SK-N-SH (cell line): Measurements from ENCODE around the gene TBL1Y. TPM values are rescaled to one million over a fixed set of nuclear protein-coding genes. Genes with fewer than 3 reads are reported as not detected.

Source experiments
- CTCF ChIA-PET: fragments of 300-600, 350-600 bp; formaldehyde crosslinking; extraction: SDS; loops from one replicate; lab custom pipeline; 2021; lab: Yijun Ruan, JAX
- POLR2A ChIA-PET: fragments of 350-600 bp; sonication (Branson Sonifier 250); formaldehyde crosslinking; extraction: SDS; loops from one replicate; lab custom pipeline; 2020; ENCODE audit warnings: antibody characterized with exemption, inconsistent platforms; lab: Yijun Ruan, JAX
- DNase-seq: peaks from one replicate; pipeline ENCODE4 v3.0.0; 2012
- H2AFZ ChIP-seq: fragments of 200-600 bp; sonication (generic); 2 replicates; pipeline ENCODE4 v1.8.1; 2016; ENCODE audit warnings: antibody characterized with exemption, mild to moderate bottlenecking, low read depth
- H3F3A ChIP-seq: fragments of 200-600 bp; sonication (generic); replicated peaks from 2 replicates; pipeline ENCODE3; 2016; ENCODE audit warnings: antibody characterized with exemption, mild to moderate bottlenecking; ENCODE audit not compliant: insufficient read depth
- H3K27ac ChIP-seq, 2 experiments: fragments of 200-500 bp in 1 of 2; fragments of 200-600 bp in 1 of 2; sonication (Bioruptor generic) in 1 of 2; sonication (generic), shearing (Covaris generic) in 1 of 2; 2 replicates each; pipeline versions ENCODE4 v1.5.1 to v1.6.1; 2014 to 2016; ENCODE audit warnings: low read depth in 2 of 2, inconsistent platforms in 1 of 2, low read length in 1 of 2, mild to moderate bottlenecking in 1 of 2, mixed read lengths in 1 of 2
- H3K27me3 ChIP-seq: fragments of 200-600 bp; sonication (generic), shearing (Covaris generic); 2 replicates; pipeline ENCODE4 v1.6.1; 2016; ENCODE audit warnings: mixed run types; ENCODE audit not compliant: insufficient read depth
- H3K36me3 ChIP-seq, 2 experiments: fragments of 200-500 bp in 1 of 2; fragments of 200-600 bp in 1 of 2; sonication (Bioruptor generic) in 1 of 2; sonication (generic) in 1 of 2; replicated peaks in 1 of 2; 2 replicates each; pipeline versions ENCODE3 to v1.5.1; 2014 to 2016; ENCODE audit warnings: low read length in 1 of 2, mild to moderate bottlenecking in 1 of 2; ENCODE audit not compliant: insufficient read depth in 2 of 2, control insufficient read depth in 1 of 2
- H3K4me1 ChIP-seq, 2 experiments: fragments of 200-500 bp in 1 of 2; fragments of 200-600 bp in 1 of 2; sonication (Bioruptor generic) in 1 of 2; sonication (generic), shearing (Covaris generic) in 1 of 2; 2 replicates each; pipeline versions ENCODE4 v1.5.1 to v1.6.1; 2014 to 2016; ENCODE audit warnings: low read depth in 1 of 2, low read length in 1 of 2, mixed run types in 1 of 2; ENCODE audit not compliant: insufficient read depth in 2 of 2, control insufficient read depth in 1 of 2
- H3K4me2 ChIP-seq: fragments of 200-600 bp; sonication (generic), shearing (Covaris generic); 2 replicates; pipeline ENCODE4 v1.6.1; 2017; ENCODE audit warnings: mixed run types
- H3K4me3 ChIP-seq, 2 experiments: fragments of 200-500 bp in 1 of 2; fragments of 200-600 bp in 1 of 2; sonication (Bioruptor generic) in 1 of 2; sonication (generic), shearing (Covaris generic) in 1 of 2; 2 replicates each; pipeline versions ENCODE4 v1.5.1 to v1.8.1; 2014 to 2016; ENCODE audit warnings: low read depth in 2 of 2, inconsistent platforms in 1 of 2, low read length in 1 of 2, mild to moderate bottlenecking in 1 of 2, mixed read lengths in 1 of 2, moderate library complexity in 1 of 2
- H3K79me2 ChIP-seq: fragments of 200-600 bp; sonication (generic); 2 replicates; pipeline ENCODE4 v1.8.1; 2017; ENCODE audit warnings: mild to moderate bottlenecking; ENCODE audit not compliant: insufficient read depth
- H3K9ac ChIP-seq: fragments of 200-600 bp; sonication (generic); 2 replicates; pipeline ENCODE4 v1.6.1; 2017; ENCODE audit warnings: mixed run types
- H3K9me2 ChIP-seq: fragments of 200-600 bp; sonication (generic); 2 replicates; pipeline ENCODE4 v1.6.1; 2017; ENCODE audit warnings: mixed run types
- H3K9me3 ChIP-seq: fragments of 200-600 bp; sonication (generic); 2 replicates; pipeline ENCODE4 v1.6.1; 2017; ENCODE audit warnings: mixed run types, mild to moderate bottlenecking, moderate library complexity
- H4K20me1 ChIP-seq: fragments of 200-600 bp; sonication (generic); 2 replicates; pipeline ENCODE4 v1.6.1; 2017; ENCODE audit warnings: mild to moderate bottlenecking, mixed run types; ENCODE audit not compliant: insufficient read depth
- CHD2 ChIP-seq: fragments of 150-350 bp; IDR thresholded peaks from 2 replicates; pipeline ENCODE4 v1.6.1; 2018; ENCODE audit warnings: low read length; ENCODE audit not compliant: partially characterized antibody
- FOXJ3 ChIP-seq: sonication (generic); formaldehyde crosslinking; IDR thresholded peaks from 2 replicates; pipeline ENCODE4 v1.5.1; 2020; ENCODE audit warnings: mild to moderate bottlenecking, missing genetic modification reagents
- JUND ChIP-seq: IDR thresholded peaks from 2 replicates; pipeline ENCODE4 v1.4.0; 2012
- MXI1 ChIP-seq: IDR thresholded peaks from 2 replicates; pipeline ENCODE4 v1.6.1; 2012; ENCODE audit warnings: mild to moderate bottlenecking, low read depth, low read length, improper control_type of control experiment
- NFIC ChIP-seq: IDR thresholded peaks from 2 replicates; pipeline ENCODE4 v1.4.0; 2012; ENCODE audit warnings: borderline replicate concordance
- POLR2AphosphoS5 ChIP-seq: IDR thresholded peaks from 2 replicates; pipeline ENCODE4 v1.6.1; 2012; ENCODE audit warnings: low read depth, low read length
- TEAD4 ChIP-seq: IDR thresholded peaks from 2 replicates; pipeline ENCODE4 v1.4.0; 2012; ENCODE audit warnings: mild to moderate bottlenecking, borderline replicate concordance; ENCODE audit not compliant: insufficient read depth
- WGBS: methylation state at CpG from one replicate; pipeline ENCODE4 v1.1.6; 2017; ENCODE audit warnings: low lambda C conversion rate; 5-methylcytosine and 5-hydroxymethylcytosine counted together
- polyA plus RNA-seq, 3 experiments: library from polyadenylated mRNA; depleted of rRNA; stranded (reverse); fragments of >200 nt; gene quantifications; 2 replicates each; pipeline ENCODE4 v1.2.3, GENCODE V29; 2012
- TF ChIP-seq, protein P1 (sequence below): fragments of 150-350 bp; IDR thresholded peaks from 2 replicates; pipeline ENCODE4 v1.6.1; 2017; ENCODE audit warnings: antibody characterized with exemption, low read length, low read depth, borderline replicate concordance
- TF ChIP-seq, protein P2 (sequence below): IDR thresholded peaks from 2 replicates; pipeline ENCODE4; 2012
- TF ChIP-seq, protein P3 (sequence below): IDR thresholded peaks from 2 replicates; pipeline ENCODE4 v1.6.1; 2012; ENCODE audit warnings: mild to moderate bottlenecking, low read depth, low read length, moderate library complexity
- TF ChIP-seq, protein P4 (sequence below): IDR thresholded peaks from 2 replicates; pipeline ENCODE4 v1.4.0; 2012; ENCODE audit warnings: low read depth, borderline replicate concordance
- TF ChIP-seq, protein P5 (sequence below): fragments of 200-600 bp; sonication (generic); IDR thresholded peaks from 2 replicates; pipeline ENCODE4 v1.6.1; 2017; ENCODE audit warnings: antibody characterized with exemption, mild to moderate bottlenecking, moderate library complexity

Gene TBL1Y
- polyA plus RNA-seq, 1 of the 3 experiments (the other 2 are of a cell fraction), result not detected

DNA sequence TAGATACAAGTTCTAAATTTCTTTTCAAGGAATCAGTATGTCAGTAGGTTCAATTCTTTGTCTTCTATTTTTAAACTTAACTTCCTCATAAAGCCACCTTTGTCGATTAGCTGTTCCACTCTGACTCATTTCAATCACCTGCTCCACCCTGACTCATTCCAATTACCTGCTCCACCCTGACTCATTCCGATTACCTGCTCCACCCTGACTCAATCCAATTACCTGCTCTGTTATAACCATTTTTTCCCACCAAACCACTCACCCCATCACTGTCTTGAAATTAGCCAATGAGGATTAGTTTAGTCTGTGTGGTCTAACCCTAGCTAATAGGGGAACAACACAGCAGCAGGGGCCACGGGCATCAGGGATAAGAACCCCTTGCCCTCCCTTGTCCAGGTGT, 199.6 kb downstream of the TBL1Y start:
- Histone ChIP-seq H3K79me2 (no peaks in the 10 kb centered on the region), H3K27ac (no peak overlapping the region), H2AFZ (no peak overlapping the region), H4K20me1 (no peaks in the 10 kb centered on the region), H3K27me3 (no peaks in the 10 kb centered on the region), H3K9me3 (no peaks in the 10 kb centered on the region), H3K36me3 (no peaks in the 10 kb centered on the region), H3F3A (no peaks in the 10 kb centered on the region), H3K9me2 (no peaks in the 10 kb centered on the region), H3K4me2 (no peak overlapping the region), H3K9ac (no peak overlapping the region), H3K4me3 (no peak overlapping the region), H3K4me1 (no peaks in the 10 kb centered on the region)
- DNase-seq, result no peak
- POLR2A ChIA-PET, result no interaction called here
- CTCF ChIA-PET, result no interaction called here
- no CpG with 5 or more reads among the region's 3 CpGs for WGBS
- TF ChIP-seq TEAD4 (no peak), JUND (no peak), POLR2AphosphoS5 (no peak), NFIC (no peak), FOXJ3 (no peak), CHD2 (no peak), MXI1 (no peak)
- TF ChIP-seq, protein P1, sequence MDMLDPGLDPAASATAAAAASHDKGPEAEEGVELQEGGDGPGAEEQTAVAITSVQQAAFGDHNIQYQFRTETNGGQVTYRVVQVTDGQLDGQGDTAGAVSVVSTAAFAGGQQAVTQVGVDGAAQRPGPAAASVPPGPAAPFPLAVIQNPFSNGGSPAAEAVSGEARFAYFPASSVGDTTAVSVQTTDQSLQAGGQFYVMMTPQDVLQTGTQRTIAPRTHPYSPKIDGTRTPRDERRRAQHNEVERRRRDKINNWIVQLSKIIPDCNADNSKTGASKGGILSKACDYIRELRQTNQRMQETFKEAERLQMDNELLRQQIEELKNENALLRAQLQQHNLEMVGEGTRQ, result no peak
- TF ChIP-seq, protein P2, sequence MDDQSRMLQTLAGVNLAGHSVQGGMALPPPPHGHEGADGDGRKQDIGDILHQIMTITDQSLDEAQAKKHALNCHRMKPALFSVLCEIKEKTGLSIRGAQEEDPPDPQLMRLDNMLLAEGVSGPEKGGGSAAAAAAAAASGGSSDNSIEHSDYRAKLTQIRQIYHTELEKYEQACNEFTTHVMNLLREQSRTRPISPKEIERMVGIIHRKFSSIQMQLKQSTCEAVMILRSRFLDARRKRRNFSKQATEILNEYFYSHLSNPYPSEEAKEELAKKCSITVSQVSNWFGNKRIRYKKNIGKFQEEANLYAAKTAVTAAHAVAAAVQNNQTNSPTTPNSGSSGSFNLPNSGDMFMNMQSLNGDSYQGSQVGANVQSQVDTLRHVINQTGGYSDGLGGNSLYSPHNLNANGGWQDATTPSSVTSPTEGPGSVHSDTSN, result no peak
- TF ChIP-seq, protein P3, sequence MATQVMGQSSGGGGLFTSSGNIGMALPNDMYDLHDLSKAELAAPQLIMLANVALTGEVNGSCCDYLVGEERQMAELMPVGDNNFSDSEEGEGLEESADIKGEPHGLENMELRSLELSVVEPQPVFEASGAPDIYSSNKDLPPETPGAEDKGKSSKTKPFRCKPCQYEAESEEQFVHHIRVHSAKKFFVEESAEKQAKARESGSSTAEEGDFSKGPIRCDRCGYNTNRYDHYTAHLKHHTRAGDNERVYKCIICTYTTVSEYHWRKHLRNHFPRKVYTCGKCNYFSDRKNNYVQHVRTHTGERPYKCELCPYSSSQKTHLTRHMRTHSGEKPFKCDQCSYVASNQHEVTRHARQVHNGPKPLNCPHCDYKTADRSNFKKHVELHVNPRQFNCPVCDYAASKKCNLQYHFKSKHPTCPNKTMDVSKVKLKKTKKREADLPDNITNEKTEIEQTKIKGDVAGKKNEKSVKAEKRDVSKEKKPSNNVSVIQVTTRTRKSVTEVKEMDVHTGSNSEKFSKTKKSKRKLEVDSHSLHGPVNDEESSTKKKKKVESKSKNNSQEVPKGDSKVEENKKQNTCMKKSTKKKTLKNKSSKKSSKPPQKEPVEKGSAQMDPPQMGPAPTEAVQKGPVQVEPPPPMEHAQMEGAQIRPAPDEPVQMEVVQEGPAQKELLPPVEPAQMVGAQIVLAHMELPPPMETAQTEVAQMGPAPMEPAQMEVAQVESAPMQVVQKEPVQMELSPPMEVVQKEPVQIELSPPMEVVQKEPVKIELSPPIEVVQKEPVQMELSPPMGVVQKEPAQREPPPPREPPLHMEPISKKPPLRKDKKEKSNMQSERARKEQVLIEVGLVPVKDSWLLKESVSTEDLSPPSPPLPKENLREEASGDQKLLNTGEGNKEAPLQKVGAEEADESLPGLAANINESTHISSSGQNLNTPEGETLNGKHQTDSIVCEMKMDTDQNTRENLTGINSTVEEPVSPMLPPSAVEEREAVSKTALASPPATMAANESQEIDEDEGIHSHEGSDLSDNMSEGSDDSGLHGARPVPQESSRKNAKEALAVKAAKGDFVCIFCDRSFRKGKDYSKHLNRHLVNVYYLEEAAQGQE, result no peak
- TF ChIP-seq, protein P4, sequence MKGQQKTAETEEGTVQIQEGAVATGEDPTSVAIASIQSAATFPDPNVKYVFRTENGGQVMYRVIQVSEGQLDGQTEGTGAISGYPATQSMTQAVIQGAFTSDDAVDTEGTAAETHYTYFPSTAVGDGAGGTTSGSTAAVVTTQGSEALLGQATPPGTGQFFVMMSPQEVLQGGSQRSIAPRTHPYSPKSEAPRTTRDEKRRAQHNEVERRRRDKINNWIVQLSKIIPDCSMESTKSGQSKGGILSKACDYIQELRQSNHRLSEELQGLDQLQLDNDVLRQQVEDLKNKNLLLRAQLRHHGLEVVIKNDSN, result no peak
- TF ChIP-seq, protein P5, sequence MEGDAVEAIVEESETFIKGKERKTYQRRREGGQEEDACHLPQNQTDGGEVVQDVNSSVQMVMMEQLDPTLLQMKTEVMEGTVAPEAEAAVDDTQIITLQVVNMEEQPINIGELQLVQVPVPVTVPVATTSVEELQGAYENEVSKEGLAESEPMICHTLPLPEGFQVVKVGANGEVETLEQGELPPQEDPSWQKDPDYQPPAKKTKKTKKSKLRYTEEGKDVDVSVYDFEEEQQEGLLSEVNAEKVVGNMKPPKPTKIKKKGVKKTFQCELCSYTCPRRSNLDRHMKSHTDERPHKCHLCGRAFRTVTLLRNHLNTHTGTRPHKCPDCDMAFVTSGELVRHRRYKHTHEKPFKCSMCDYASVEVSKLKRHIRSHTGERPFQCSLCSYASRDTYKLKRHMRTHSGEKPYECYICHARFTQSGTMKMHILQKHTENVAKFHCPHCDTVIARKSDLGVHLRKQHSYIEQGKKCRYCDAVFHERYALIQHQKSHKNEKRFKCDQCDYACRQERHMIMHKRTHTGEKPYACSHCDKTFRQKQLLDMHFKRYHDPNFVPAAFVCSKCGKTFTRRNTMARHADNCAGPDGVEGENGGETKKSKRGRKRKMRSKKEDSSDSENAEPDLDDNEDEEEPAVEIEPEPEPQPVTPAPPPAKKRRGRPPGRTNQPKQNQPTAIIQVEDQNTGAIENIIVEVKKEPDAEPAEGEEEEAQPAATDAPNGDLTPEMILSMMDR, result no peak
